Fibroblast of mammary gland (primary cell): ENCODE data around the gene PLXNA2.

ENCODE experiments used
- DNase-seq: peaks from one replicate; pipeline ENCODE4 v3.0.0-alpha.2; 2010; ENCODE audit warnings: low read depth
- H3K4me3 ChIP-seq: 2 replicates; pipeline ENCODE4 v1.5.1; 2011; ENCODE audit warnings: low read depth, mild to moderate bottlenecking, low read length, moderate library complexity; ENCODE audit not compliant: control insufficient read depth
- TF ChIP-seq, protein P1 (sequence below): conservative IDR thresholded peaks from 2 replicates; pipeline ENCODE4 v1.5.1; 2011; ENCODE audit warnings: low read depth, low read length, inconsistent platforms; ENCODE audit not compliant: control insufficient read depth, insufficient read depth

The PLXNA2 gene

DNA sequence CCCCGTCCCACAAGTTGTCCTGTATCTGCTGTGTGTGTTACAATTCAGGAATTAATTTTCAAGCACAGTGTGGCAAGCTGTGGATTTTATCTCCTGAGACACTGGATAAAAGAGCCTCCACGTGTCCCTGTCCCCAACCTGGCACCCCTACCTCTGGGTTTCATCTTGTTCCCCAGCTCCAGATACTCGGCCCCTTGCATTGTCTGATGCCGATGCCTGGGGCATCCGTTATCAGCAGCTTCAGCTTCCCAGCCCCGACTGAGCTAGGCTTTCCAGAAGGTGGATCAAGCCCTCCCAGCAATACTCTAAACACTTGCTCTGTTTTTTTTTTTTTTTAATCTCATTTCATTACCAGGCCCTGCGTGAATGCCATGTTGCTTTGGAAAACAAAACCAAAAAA is 159.4 kb downstream of the PLXNA2 start:
- no peak for DNase-seq
- TF ChIP-seq, protein P1, sequence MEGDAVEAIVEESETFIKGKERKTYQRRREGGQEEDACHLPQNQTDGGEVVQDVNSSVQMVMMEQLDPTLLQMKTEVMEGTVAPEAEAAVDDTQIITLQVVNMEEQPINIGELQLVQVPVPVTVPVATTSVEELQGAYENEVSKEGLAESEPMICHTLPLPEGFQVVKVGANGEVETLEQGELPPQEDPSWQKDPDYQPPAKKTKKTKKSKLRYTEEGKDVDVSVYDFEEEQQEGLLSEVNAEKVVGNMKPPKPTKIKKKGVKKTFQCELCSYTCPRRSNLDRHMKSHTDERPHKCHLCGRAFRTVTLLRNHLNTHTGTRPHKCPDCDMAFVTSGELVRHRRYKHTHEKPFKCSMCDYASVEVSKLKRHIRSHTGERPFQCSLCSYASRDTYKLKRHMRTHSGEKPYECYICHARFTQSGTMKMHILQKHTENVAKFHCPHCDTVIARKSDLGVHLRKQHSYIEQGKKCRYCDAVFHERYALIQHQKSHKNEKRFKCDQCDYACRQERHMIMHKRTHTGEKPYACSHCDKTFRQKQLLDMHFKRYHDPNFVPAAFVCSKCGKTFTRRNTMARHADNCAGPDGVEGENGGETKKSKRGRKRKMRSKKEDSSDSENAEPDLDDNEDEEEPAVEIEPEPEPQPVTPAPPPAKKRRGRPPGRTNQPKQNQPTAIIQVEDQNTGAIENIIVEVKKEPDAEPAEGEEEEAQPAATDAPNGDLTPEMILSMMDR = no peak
- H3K4me3 ChIP-seq = no peak overlapping the region

DNA sequence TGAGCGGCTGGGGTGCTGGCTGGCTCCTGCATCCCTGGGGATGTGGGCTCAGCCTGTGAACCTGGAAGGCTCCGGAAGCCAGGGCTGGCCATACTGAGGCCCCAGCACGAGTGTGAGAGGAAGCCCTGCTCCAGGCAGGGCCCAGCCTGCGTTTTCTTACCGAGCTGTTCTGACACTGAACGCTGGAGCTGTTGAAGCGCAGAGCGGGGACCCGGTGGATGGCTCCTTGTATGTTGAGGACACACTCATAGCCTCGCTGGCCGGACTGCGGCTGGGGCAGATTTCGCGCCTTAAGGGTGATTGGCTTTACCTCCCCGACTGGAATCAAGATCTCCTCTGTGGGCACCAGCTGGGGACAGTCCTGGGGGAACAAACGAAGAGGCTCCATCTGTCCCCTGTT is 160.0 kb downstream of the PLXNA2 start:
- no peak for DNase-seq
- TF ChIP-seq, protein P1 = no peak
- H3K4me3 ChIP-seq = no peak overlapping the region

DNA sequence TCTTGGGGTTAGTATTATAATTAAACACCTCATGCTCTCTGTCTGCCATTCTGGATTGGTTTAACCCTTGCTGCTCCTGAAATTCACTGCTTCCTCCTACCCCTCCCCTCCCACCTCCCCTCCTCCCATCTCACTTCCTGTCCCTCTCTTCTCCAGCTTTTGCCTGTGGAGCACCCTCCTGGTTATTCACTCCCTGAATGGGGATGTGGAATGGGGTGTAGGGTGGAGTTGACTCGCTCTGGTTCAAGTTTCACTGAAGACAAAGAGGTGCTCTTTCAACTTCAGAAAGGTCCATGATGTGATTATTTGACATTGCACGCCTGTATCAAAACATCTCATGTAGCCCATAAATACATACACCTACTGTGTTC is 160.5 kb downstream of the PLXNA2 start:
- DNase-seq = no peak
- no peak overlapping the region for H3K4me3 ChIP-seq
- TF ChIP-seq, protein P1 = no peak

DNA sequence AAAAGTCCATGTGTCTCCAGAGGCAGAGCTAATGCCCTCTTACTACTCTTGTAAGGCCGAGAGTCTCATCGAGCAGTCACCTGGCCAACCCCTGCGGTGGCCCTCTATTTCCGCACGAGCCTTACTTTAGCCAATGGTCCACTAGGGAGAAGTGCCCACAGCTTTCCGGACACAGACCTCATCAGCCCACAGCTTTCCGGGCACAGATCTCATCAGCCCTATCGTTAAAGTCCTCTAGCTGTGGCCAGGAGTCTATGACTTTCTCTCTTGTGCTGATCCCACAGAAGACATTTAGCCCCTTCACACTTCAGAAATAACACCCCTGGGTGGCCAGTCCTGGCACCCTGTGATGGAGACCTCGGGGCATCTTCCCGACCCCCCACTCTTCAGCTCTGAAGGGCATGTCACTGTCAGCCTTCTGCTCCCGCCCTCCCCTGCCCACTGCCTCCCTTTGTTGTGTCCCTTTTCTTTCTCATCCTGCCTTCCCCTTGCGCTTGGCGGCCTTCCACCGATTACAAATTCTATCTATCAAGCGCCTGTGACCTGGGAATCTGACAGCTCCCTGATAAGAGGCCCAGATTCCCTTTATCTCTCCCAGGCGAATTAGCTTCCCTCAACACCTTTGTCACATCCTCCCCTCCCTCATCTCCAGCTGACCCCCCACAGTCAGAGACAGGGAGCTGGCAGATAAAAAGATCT is 161.0 kb downstream of the PLXNA2 start:
- H3K4me3 ChIP-seq = no peak overlapping the region
- DNase-seq = no peak
- TF ChIP-seq, protein P1 = no peak

DNA sequence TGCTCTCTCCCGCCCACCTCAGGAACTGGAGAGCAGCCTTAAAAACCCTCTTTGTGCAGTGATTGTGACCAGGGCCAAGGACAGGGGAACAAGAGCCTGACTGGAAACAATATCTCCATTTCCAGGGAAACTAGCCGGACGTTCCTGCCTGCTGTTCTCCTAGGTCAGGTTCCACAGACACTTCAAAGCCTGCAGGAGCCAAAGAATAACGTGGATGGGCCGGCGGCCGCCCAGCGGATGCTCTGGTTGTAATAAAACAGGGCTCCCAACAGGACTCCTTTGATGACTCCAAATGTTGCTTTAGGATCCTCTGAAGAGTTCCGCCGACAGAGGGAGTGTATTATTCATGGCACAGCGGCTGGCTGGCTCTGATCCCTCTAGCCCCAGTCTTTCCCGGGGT is 162.2 kb downstream of the PLXNA2 start:
- DNase-seq = peak; percentile 10
- no peak overlapping the region for H3K4me3 ChIP-seq
- TF ChIP-seq, protein P1 = peak; percentile 15

DNA sequence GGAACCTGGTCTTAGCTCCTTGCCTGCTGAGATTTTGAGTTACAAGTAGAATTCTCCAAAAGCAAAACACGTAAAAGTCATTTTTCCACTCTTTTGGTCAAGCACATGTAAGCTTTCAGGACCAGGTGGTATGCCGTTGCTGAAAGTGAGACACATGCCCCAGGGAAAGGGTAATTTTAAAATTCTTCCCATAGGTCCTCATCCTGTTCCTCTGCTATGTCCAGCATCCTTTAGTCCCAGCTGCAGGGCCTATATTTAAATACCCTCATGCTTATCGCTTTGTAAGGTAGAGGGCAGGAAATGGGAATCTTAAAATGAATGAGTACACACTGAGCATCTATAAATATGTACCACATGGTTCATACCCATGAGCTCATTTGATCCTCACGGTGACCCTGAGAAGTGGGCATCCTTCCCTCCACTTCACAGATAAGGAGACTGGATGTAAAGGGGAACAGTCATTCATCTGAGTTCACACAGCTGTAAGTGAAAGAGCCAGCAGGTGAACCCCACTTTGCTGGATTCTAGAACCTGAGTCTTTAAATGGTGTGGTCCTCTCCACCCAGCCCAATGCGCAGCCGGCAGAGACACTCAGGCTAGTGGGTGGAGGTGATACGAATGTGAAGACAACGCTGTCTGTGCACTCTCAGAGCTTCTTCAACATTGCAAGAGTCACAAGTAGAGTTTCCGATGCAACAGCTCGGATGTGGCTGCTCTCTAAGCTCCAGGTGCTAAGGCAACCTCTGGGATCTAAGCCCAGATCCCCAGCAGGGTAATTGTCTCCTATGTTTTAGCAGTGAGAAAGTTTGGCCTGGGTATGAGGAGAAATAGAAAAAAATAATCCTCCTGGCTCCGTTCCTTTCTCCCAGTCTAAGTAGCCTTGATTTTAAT is 163.5 kb downstream of the PLXNA2 start:
- DNase-seq = no peak
- TF ChIP-seq, protein P1 = no peak
- H3K4me3 ChIP-seq = no peak overlapping the region
